K562 (cell line): ENCODE data around the gene PYCR2.

Source experiments
- CEBPB ChIP-seq: fragments of 450-650 bp; IDR thresholded peaks from 2 replicates; pipeline ENCODE4 v1.6.1; 2016; ENCODE audit warnings: missing genetic modification characterization, missing compliant biosample characterization
- EP300 ChIP-seq: IDR thresholded peaks from 2 replicates; pipeline ENCODE4 v1.6.1; 2012; ENCODE audit warnings: low read length, improper control_type of control experiment
- ETV6 ChIP-seq, 3 experiments: fragments of 150-350 bp in 1 of 3; sonication (generic) in 1 of 3; formaldehyde crosslinking in 1 of 3; IDR thresholded peaks; 2 replicates each; pipeline versions ENCODE4 v1.6.1 to v1.8.0; 2014 to 2022; ENCODE audit warnings: borderline replicate concordance in 2 of 3, low read depth in 2 of 3, antibody characterized with exemption in 1 of 3, low read length in 1 of 3, mild to moderate bottlenecking in 1 of 3, missing genetic modification reagents in 1 of 3
- MYBL2 ChIP-seq, 2 experiments: fragments of 450-650 bp in 1 of 2; sonication (generic) in 1 of 2; formaldehyde crosslinking in 1 of 2; IDR thresholded peaks; 2 replicates each; pipeline versions ENCODE4 v1.6.1 to v1.8.1; 2017 to 2022; ENCODE audit warnings: borderline replicate concordance in 1 of 2, inconsistent platforms in 1 of 2, low read depth in 1 of 2, mild to moderate bottlenecking in 1 of 2, missing genetic modification reagents in 1 of 2, moderate library complexity in 1 of 2
- SMARCE1 ChIP-seq: fragments of 450-650 bp; IDR thresholded peaks from 2 replicates; pipeline ENCODE4 v1.7.1; 2016; ENCODE audit warnings: mild to moderate bottlenecking
- UBTF ChIP-seq, 2 experiments: IDR thresholded peaks; 2 replicates each; pipeline ENCODE4 v1.6.1; 2012; ENCODE audit warnings: improper control_type of control experiment in 2 of 2, low read depth in 2 of 2, low read length in 2 of 2, borderline replicate concordance in 1 of 2

GRCh38 chr1:225876900-225877510, 47.0 kb downstream of the PYCR2 start:
- TF ChIP-seq UBTF (IDR thresholded peaks at IDR 0.05; ENCODE audit: borderline replicate concordance in 1 of 2, low read depth in 2 of 2, low read length in 2 of 2) (no peak), SMARCE1 (no peak), CEBPB (no peak), ETV6 (IDR thresholded peaks at IDR 0.05; ENCODE audit: borderline replicate concordance in 1 of 2, low read depth in 2 of 2, low read length in 1 of 2) (no peak), ETV6 (CRISPR knock-in tag; IDR thresholded peaks at IDR 0.05; ENCODE audit: borderline replicate concordance) (no peak), MYBL2 (IDR thresholded peaks at IDR 0.05; ENCODE audit: low read depth) (no peak), MYBL2 (CRISPR knock-in tag; IDR thresholded peaks at IDR 0.05; ENCODE audit: borderline replicate concordance) (no peak), EP300 (no peak)
